ENCODE results near the gene TEAD1. TPM values are rescaled to one million over a fixed set of nuclear protein-coding genes. Genes with fewer than 3 reads are reported as not detected.

The TEAD1 gene
- total RNA-seq, 6 experiments from 2014 or later: 218 to 252 (median 227) TPM

DNA sequence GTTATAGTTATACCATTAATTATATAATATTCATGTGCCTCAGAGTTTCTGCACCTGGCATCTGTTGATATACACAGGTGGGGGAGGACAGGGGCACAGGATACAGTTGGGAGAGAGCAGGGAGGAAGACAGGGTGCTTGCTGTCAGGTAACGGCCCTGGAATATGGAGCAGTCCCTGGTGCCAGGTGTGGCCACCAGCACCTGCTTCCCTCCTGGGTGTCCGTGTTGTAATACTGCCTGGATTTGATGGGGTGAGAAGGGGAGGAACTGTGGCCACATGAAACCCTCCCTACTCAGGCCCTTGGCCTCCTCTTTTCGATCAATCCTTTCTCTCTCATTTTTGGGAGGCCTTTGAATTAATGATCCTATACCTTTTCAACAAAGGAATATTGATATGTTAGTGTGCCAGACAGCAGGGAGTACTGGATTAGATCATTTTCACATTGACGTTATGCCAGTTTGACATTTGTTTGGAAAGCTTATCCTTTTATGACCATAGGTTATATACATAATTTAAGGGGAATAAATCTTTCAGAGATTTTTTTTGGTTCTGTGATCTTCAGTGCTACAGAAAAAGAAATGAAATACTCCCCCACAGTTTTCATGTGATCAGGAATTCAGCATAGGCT is 88.6 kb downstream of the TEAD1 start:
- no peak for DNase-seq
- Mint-ChIP-seq H3K27me3 (ENCODE audit: insufficient read depth) (no peaks in the 10 kb centered on the region), H3K36me3 (ENCODE audit: low read depth) (peaks cover 40% of the 10 kb centered on the region), H3K4me3 (no peak overlapping the region), H3K4me1 (ENCODE audit: low read depth) (peaks cover 59% of the 10 kb centered on the region), H3K27ac (peak overlapping the region; percentile 24; the same call in 1 of the 2 replicates), H3K9me3 (no peaks in the 10 kb centered on the region)
- no peak for TF ChIP-seq CTCF (IDR thresholded peaks at IDR 0.05)

- peaks cover 53% of the 10 kb centered on the region for H3K4me1 Mint-ChIP-seq (ENCODE audit: low read depth)
- peaks cover 40% of the 10 kb centered on the region for H3K36me3 Mint-ChIP-seq (ENCODE audit: low read depth)
- H3K4me3 Mint-ChIP-seq: no peak overlapping the region; the same call in 1 of the 2 replicates
- DNase-seq: no peak
- H3K27me3 Mint-ChIP-seq (ENCODE audit: insufficient read depth): no peaks in the 10 kb centered on the region
- 0 out of 2 replicates have a peak overlapping the region, but pooled peaks have one; percentile 12 for H3K27ac Mint-ChIP-seq
- no peaks in the 10 kb centered on the region for H3K9me3 Mint-ChIP-seq
- no peak for TF ChIP-seq CTCF (IDR thresholded peaks at IDR 0.05)
Measured at GRCh38 chr11:12764187-12764914, 90.1 kb downstream of the TEAD1 start.

- Mint-ChIP-seq H3K9me3 (no peaks in the 10 kb centered on the region), H3K36me3 (ENCODE audit: low read depth) (peaks cover 40% of the 10 kb centered on the region), H3K27me3 (ENCODE audit: insufficient read depth) (no peaks in the 10 kb centered on the region), H3K4me3 (no peak overlapping the region), H3K27ac (no peak overlapping the region; the same call in 1 of the 2 replicates), H3K4me1 (ENCODE audit: low read depth) (peaks cover 44% of the 10 kb centered on the region)
- no peak for TF ChIP-seq CTCF (IDR thresholded peaks at IDR 0.05)
- no peak for DNase-seq
Measured at GRCh38 chr11:12765428-12765827, 91.2 kb downstream of the TEAD1 start.

GRCh38 chr11:12767027-12767426 is 92.8 kb downstream of the TEAD1 start:
- Mint-ChIP-seq H3K27me3 (ENCODE audit: insufficient read depth) (no peaks in the 10 kb centered on the region; the same call in 1 of the 2 replicates), H3K9me3 (no peaks in the 10 kb centered on the region), H3K27ac (no peak overlapping the region; the same call in 1 of the 2 replicates), H3K4me3 (no peak overlapping the region), H3K4me1 (ENCODE audit: low read depth) (peaks cover 28% of the 10 kb centered on the region), H3K36me3 (ENCODE audit: low read depth) (peaks cover 40% of the 10 kb centered on the region)
- DNase-seq: no peak
- no peak for TF ChIP-seq CTCF (IDR thresholded peaks at IDR 0.05)

GRCh38 chr11:12767577-12767976 is 93.4 kb downstream of the TEAD1 start:
- Mint-ChIP-seq H3K4me3 (no peak overlapping the region), H3K36me3 (ENCODE audit: low read depth) (peaks cover 40% of the 10 kb centered on the region), H3K4me1 (ENCODE audit: low read depth) (peaks cover 23% of the 10 kb centered on the region), H3K9me3 (no peaks in the 10 kb centered on the region), H3K27me3 (ENCODE audit: insufficient read depth) (no peaks in the 10 kb centered on the region; the same call in 1 of the 2 replicates), H3K27ac (no peak overlapping the region; the same call in 1 of the 2 replicates)
- no peak for TF ChIP-seq CTCF (IDR thresholded peaks at IDR 0.05)
- no peak for DNase-seq

Measured in HFFc6 (cell line).